Astrocyte of the cerebellum (primary cell): ENCODE measurements around the gene NDC1.

Experiments
- DNase-seq: peaks from one replicate; pipeline ENCODE4 v3.0.0-alpha.2; 2011; ENCODE audit warnings: low read depth
- H3K4me3 ChIP-seq: 2 replicates; pipeline ENCODE4 v1.5.1; 2011; ENCODE audit warnings: mild to moderate bottlenecking, low read depth, low read length, moderate library complexity
- CTCF ChIP-seq: IDR thresholded peaks from 2 replicates; pipeline ENCODE4 v1.5.1; 2012; ENCODE audit warnings: low read length, low read depth, moderate library complexity, mild to moderate bottlenecking; ENCODE audit errors: missing control alignments
- in situ Hi-C: cut with HindIII; loops from 2 replicates; pipeline ENCODE4 v1.10.0; 2017; ENCODE audit warnings: low sequenced_read_pairs

The NDC1 gene

GRCh38 chr1:53869454-53870117 is 31.5 kb upstream of the NDC1 start:
- no peak overlapping the region for H3K4me3 ChIP-seq
- TF ChIP-seq CTCF, result no peak
- in situ Hi-C loops, result no loop called here
- no peak for DNase-seq

GRCh38 chr1:53868565-53868964 is 30.5 kb upstream of the NDC1 start:
- in situ Hi-C loops, result no loop called here
- H3K4me3 ChIP-seq, result no peak overlapping the region
- DNase-seq, result no peak
- no peak for TF ChIP-seq CTCF

- DNase-seq, result no peak
- H3K4me3 ChIP-seq, result no peak overlapping the region
- in situ Hi-C loops, result no loop called here
- TF ChIP-seq CTCF, result no peak
Measured at GRCh38 chr1:53862507-53862906, 24.4 kb upstream of the NDC1 start.

GRCh38 chr1:53860967-53861411 is 22.9 kb upstream of the NDC1 start:
- TF ChIP-seq CTCF, result peak; percentile 90
- DNase-seq, result peak; percentile 49
- H3K4me3 ChIP-seq, result no peak overlapping the region
- in situ Hi-C loops, result no loop called here

GRCh38 chr1:53851571-53852285 is 13.6 kb upstream of the NDC1 start:
- in situ Hi-C loops, result no loop called here
- no peak for DNase-seq
- no peak for TF ChIP-seq CTCF
- H3K4me3 ChIP-seq, result no peak overlapping the region

GRCh38 chr1:53850082-53850673 is 12.1 kb upstream of the NDC1 start:
- in situ Hi-C loops, result no loop called here
- TF ChIP-seq CTCF, result no peak
- no peak for DNase-seq
- H3K4me3 ChIP-seq, result no peak overlapping the region
